Adrenal gland (tissue), 5 donors: ENCODE measurements around the gene LAMB4.

ENCODE experiments used
- POLR2A ChIP-seq, 2 donors: fragments of 450-650 bp; IDR thresholded peaks; one replicate each; pipeline ENCODE4 v1.6.1; 2017; ENCODE audit warnings: antibody characterized with exemption in 2 of 2, mild to moderate bottlenecking in 2 of 2, moderate library complexity in 1 of 2
- TF ChIP-seq, protein P1 (sequence below), 6 experiments: fragments of 450-650 bp in 4 of 6; fragments of 200-600 bp in 2 of 6; sonication (generic) in 1 of 6; IDR thresholded peaks; 1 replicate in 5 of 6; 2 replicates in 1 of 6; pipeline versions ENCODE4 v1.5.1 to v1.8.0; 2016 to 2021; ENCODE audit warnings: antibody characterized with exemption in 6 of 6, mild to moderate bottlenecking in 2 of 6, moderate library complexity in 1 of 6
- donor health status: DM: no; HTN: no; CAD: no.

DNA sequence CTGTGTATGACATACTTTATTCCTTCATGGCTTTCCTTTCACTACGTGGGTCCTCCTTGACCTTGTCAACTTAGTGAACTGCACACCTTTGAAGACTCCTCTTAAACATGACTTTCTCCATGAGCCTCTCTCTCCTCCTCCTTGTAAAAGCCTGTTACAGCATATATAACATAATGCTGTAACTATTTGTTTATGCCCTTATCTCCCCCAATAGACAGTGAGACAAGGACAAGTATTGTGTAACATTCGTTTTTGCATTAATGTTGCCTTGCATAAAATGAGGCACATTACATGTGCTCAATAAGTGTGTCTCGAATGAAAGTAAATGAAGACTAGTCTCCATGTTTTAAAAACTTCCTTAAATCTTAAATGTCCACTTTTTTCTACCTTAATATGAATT, 122.9 kb downstream of the LAMB4 start:
- TF ChIP-seq, protein P1, sequence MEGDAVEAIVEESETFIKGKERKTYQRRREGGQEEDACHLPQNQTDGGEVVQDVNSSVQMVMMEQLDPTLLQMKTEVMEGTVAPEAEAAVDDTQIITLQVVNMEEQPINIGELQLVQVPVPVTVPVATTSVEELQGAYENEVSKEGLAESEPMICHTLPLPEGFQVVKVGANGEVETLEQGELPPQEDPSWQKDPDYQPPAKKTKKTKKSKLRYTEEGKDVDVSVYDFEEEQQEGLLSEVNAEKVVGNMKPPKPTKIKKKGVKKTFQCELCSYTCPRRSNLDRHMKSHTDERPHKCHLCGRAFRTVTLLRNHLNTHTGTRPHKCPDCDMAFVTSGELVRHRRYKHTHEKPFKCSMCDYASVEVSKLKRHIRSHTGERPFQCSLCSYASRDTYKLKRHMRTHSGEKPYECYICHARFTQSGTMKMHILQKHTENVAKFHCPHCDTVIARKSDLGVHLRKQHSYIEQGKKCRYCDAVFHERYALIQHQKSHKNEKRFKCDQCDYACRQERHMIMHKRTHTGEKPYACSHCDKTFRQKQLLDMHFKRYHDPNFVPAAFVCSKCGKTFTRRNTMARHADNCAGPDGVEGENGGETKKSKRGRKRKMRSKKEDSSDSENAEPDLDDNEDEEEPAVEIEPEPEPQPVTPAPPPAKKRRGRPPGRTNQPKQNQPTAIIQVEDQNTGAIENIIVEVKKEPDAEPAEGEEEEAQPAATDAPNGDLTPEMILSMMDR (IDR thresholded peaks at IDR 0.05), result no peak
- TF ChIP-seq POLR2A (IDR thresholded peaks at IDR 0.05), result no peak
